Astrocyte (in vitro differentiated cells and primary cell): ENCODE results near the gene STX12. TPM values are rescaled to one million over a fixed set of nuclear protein-coding genes. Genes with fewer than 3 reads are reported as not detected.

Experiments used
- DNase-seq: peaks from one replicate; pipeline ENCODE4 v3.0.0-alpha.2; 2010; ENCODE audit warnings: low read depth
- FAIRE-seq: peaks from 2 replicates; lab custom pipeline; 2011; peaks lifted over from hg19 to GRCh38; lab: Jason Lieb, UNC
- H2AFZ ChIP-seq: 2 replicates; pipeline ENCODE4 v1.6.0; 2012; ENCODE audit warnings: low read depth, low read length, inconsistent platforms
- H3K27ac ChIP-seq: 2 replicates; pipeline ENCODE4 v1.5.1; 2011; ENCODE audit warnings: low read depth, low read length, inconsistent platforms
- H3K27me3 ChIP-seq: 2 replicates; pipeline ENCODE4 v1.6.0; 2011; ENCODE audit warnings: low read length, inconsistent platforms; ENCODE audit not compliant: insufficient read depth
- H3K36me3 ChIP-seq: 2 replicates; pipeline ENCODE4 v1.5.1; 2011; ENCODE audit warnings: low read length, inconsistent platforms; ENCODE audit not compliant: insufficient read depth
- H3K4me1 ChIP-seq: 2 replicates; pipeline ENCODE4 v1.5.1; 2011; ENCODE audit warnings: low read length, inconsistent platforms; ENCODE audit not compliant: insufficient read depth
- H3K4me2 ChIP-seq: 2 replicates; pipeline ENCODE4 v1.6.0; 2012; ENCODE audit warnings: low read length, inconsistent platforms
- H3K4me3 ChIP-seq: 2 replicates; pipeline ENCODE4 v1.5.1; 2011; ENCODE audit warnings: low read depth, mild to moderate bottlenecking, low read length, inconsistent platforms; ENCODE audit not compliant: insufficient read depth
- H3K79me2 ChIP-seq: 2 replicates; pipeline ENCODE4 v1.6.0; 2012; ENCODE audit warnings: mild to moderate bottlenecking, low read length, inconsistent platforms; ENCODE audit not compliant: insufficient read depth
- H3K9ac ChIP-seq: 2 replicates; pipeline ENCODE4 v1.6.0; 2012; ENCODE audit warnings: mild to moderate bottlenecking, low read length, inconsistent platforms
- H3K9me3 ChIP-seq: 2 replicates; pipeline ENCODE4 v1.5.1; 2012; ENCODE audit warnings: low read depth, mild to moderate bottlenecking, low read length, inconsistent platforms; ENCODE audit not compliant: insufficient read depth
- H4K20me1 ChIP-seq: 2 replicates; pipeline ENCODE4 v1.6.0; 2012; ENCODE audit warnings: low read length, inconsistent platforms; ENCODE audit not compliant: insufficient read depth
- H3K27ac Mint-ChIP-seq: one replicate; pipeline ENCODE4 v1.8.0; 2021; ENCODE audit warnings: mild to moderate bottlenecking, mixed read lengths; ENCODE audit not compliant: unreplicated experiment
- H3K27me3 Mint-ChIP-seq: one replicate; pipeline ENCODE4 v1.8.0; 2021; ENCODE audit warnings: low read depth, mixed read lengths; ENCODE audit not compliant: unreplicated experiment
- H3K36me3 Mint-ChIP-seq: one replicate; pipeline ENCODE4 v1.8.0; 2021; ENCODE audit warnings: low read depth, mixed read lengths; ENCODE audit not compliant: unreplicated experiment
- H3K4me1 Mint-ChIP-seq: one replicate; pipeline ENCODE4 v1.8.0; 2021; ENCODE audit warnings: low read depth, mixed read lengths; ENCODE audit not compliant: unreplicated experiment
- H3K4me3 Mint-ChIP-seq: one replicate; pipeline ENCODE4 v1.8.0; 2021; ENCODE audit warnings: mild to moderate bottlenecking, moderate library complexity, mixed read lengths; ENCODE audit not compliant: unreplicated experiment
- H3K9me3 Mint-ChIP-seq: one replicate; pipeline ENCODE4 v1.8.0; 2021; ENCODE audit warnings: mild to moderate bottlenecking, mixed read lengths; ENCODE audit not compliant: unreplicated experiment
- CTCF ChIP-seq: IDR thresholded peaks from 2 replicates; pipeline ENCODE4 v1.5.1; 2011; ENCODE audit warnings: low read depth, mild to moderate bottlenecking, inconsistent platforms, low read length, moderate library complexity; ENCODE audit not compliant: insufficient read depth
- EZH2 ChIP-seq: IDR thresholded peaks from 2 replicates; pipeline ENCODE4 v1.6.1; 2012; ENCODE audit warnings: mild to moderate bottlenecking, low read length, inconsistent platforms; ENCODE audit not compliant: insufficient read depth
- total RNA-seq: library from RNA; stranded (reverse); gene quantifications from 2 replicates; pipeline ENCODE4 v1.2.1, GENCODE V29; 2021

Gene STX12
- total RNA-seq, 1 donor from 2014 or later: 62.1 TPM

GRCh38 chr1:27770293-27770830 lies 2.7 kb upstream of the STX12 start:
- Histone ChIP-seq H3K79me2 (peaks cover 23% of the 10 kb centered on the region), H3K27ac (no peak overlapping the region), H3K4me1 (peaks cover 9% of the 10 kb centered on the region), H3K4me3 (no peak overlapping the region), H3K27me3 (no peaks in the 10 kb centered on the region), H4K20me1 (peaks cover 13% of the 10 kb centered on the region), H2AFZ (no peak overlapping the region), H3K4me2 (no peak overlapping the region), H3K9me3 (no peaks in the 10 kb centered on the region), H3K9ac (no peak overlapping the region), H3K36me3 (no peaks in the 10 kb centered on the region)
- no peaks in the 10 kb centered on the region for H3K9me3 Mint-ChIP-seq
- no peaks in the 10 kb centered on the region for H3K36me3 Mint-ChIP-seq
- no peak for TF ChIP-seq EZH2
- no peak overlapping the region for H3K4me3 Mint-ChIP-seq
- peaks cover 8% of the 10 kb centered on the region for H3K4me1 Mint-ChIP-seq
- DNase-seq: no peak
- FAIRE-seq: no peak
- H3K27me3 Mint-ChIP-seq: peaks cover 3% of the 10 kb centered on the region
- H3K27ac Mint-ChIP-seq: no peak overlapping the region

GRCh38 chr1:27772036-27772931 lies 735 bp upstream of the STX12 start:
- peak overlapping the region; percentile 89 for H3K4me3 ChIP-seq
- H2AFZ ChIP-seq: peak overlapping the region; percentile 76
- peak overlapping the region; percentile 94 for H3K4me3 Mint-ChIP-seq
- H3K4me1 Mint-ChIP-seq: peaks cover 20% of the 10 kb centered on the region
- H3K27ac Mint-ChIP-seq: peak overlapping the region; percentile 97
- H3K27me3 Mint-ChIP-seq: no peaks in the 10 kb centered on the region
- FAIRE-seq (peak; percentile 45), DNase-seq (peak; percentile 33)
- H3K9me3 ChIP-seq: no peaks in the 10 kb centered on the region
- H4K20me1 ChIP-seq: peaks cover 28% of the 10 kb centered on the region
- peaks cover 5% of the 10 kb centered on the region for H3K36me3 Mint-ChIP-seq
- TF ChIP-seq CTCF: no peak
- peak overlapping the region; percentile 96 for H3K4me2 ChIP-seq
- peaks cover 9% of the 10 kb centered on the region for H3K4me1 ChIP-seq
- H3K27me3 ChIP-seq: no peaks in the 10 kb centered on the region
- H3K9ac ChIP-seq: peak overlapping the region; percentile 68
- H3K27ac ChIP-seq: peak overlapping the region; percentile 72
- peaks cover 42% of the 10 kb centered on the region for H3K79me2 ChIP-seq
- H3K36me3 ChIP-seq: peaks cover 3% of the 10 kb centered on the region
- H3K9me3 Mint-ChIP-seq: no peaks in the 10 kb centered on the region

- peak overlapping the region; percentile 68 for H3K27ac ChIP-seq
- peaks cover 21% of the 10 kb centered on the region for H3K4me1 Mint-ChIP-seq
- H3K4me3 Mint-ChIP-seq: peak overlapping the region; percentile 94
- peak overlapping the region; percentile 89 for H3K4me3 ChIP-seq
- peaks cover 57% of the 10 kb centered on the region for H3K79me2 ChIP-seq
- no peaks in the 10 kb centered on the region for H3K27me3 ChIP-seq
- H2AFZ ChIP-seq: peak overlapping the region; percentile 54
- DNase-seq (peak; percentile 43), FAIRE-seq (no peak)
- peaks cover 6% of the 10 kb centered on the region for H3K36me3 ChIP-seq
- peak overlapping the region; percentile 96 for H3K4me2 ChIP-seq
- H3K4me1 ChIP-seq: peaks cover 9% of the 10 kb centered on the region
- no peaks in the 10 kb centered on the region for H3K9me3 ChIP-seq
- H3K36me3 Mint-ChIP-seq: peaks cover 7% of the 10 kb centered on the region
- TF ChIP-seq CTCF (no peak), EZH2 (no peak)
- H3K9ac ChIP-seq: peak overlapping the region; percentile 91
- H4K20me1 ChIP-seq: peaks cover 42% of the 10 kb centered on the region
- H3K9me3 Mint-ChIP-seq: no peaks in the 10 kb centered on the region
- H3K27ac Mint-ChIP-seq: peak overlapping the region; percentile 77
- H3K27me3 Mint-ChIP-seq: no peaks in the 10 kb centered on the region
Observed at GRCh38 chr1:27773826-27774445, 917 bp downstream of the STX12 start.
